Measurements from ENCODE around the gene JADE3. TPM values are rescaled to one million over a fixed set of nuclear protein-coding genes. Genes with fewer than 3 reads are reported as not detected.

JADE3 gene
- total RNA-seq, 4 donors from 2014 or later: 7.8 to 9.6 (median 8.5) TPM

DNA sequence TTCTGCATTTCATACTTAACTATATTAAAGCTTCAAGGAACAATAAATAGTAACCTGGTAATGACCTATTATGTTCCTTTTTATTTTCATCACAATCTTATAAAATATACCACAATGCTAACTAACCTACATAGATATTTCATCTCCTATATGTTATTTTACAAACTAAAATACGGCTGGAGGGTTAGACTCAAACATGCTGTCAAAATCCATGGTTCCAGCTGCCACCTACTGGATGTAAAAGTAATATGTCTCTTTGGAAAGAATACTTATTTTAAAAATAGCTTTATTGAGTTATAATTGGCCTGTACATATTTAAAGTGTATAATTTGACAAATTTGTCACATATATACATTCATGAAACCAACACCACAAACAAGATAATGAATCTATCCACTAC lies 181.0 kb downstream of the JADE3 start:
- Histone ChIP-seq H3K4me3 (no peak overlapping the region), H3K36me3 (no peaks in the 10 kb centered on the region), H3K27ac (replicated peaks in 1 of 4) (no peak overlapping the region), H3K27me3 (no peaks in the 10 kb centered on the region), H3K4me1 (no peaks in the 10 kb centered on the region), H3K9me3 (no peaks in the 10 kb centered on the region)
- DNase-seq (ENCODE audit: extremely low spot score): no peak
- TF ChIP-seq, protein P1, sequence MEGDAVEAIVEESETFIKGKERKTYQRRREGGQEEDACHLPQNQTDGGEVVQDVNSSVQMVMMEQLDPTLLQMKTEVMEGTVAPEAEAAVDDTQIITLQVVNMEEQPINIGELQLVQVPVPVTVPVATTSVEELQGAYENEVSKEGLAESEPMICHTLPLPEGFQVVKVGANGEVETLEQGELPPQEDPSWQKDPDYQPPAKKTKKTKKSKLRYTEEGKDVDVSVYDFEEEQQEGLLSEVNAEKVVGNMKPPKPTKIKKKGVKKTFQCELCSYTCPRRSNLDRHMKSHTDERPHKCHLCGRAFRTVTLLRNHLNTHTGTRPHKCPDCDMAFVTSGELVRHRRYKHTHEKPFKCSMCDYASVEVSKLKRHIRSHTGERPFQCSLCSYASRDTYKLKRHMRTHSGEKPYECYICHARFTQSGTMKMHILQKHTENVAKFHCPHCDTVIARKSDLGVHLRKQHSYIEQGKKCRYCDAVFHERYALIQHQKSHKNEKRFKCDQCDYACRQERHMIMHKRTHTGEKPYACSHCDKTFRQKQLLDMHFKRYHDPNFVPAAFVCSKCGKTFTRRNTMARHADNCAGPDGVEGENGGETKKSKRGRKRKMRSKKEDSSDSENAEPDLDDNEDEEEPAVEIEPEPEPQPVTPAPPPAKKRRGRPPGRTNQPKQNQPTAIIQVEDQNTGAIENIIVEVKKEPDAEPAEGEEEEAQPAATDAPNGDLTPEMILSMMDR (IDR thresholded peaks at IDR 0.05): peak; percentile 22 to 39 (median 23)
- no peak for TF ChIP-seq POLR2A (IDR thresholded peaks at IDR 0.05; ENCODE audit: low read depth)
- 16% methylated on average over 1 of the region's 1 CpG for WGBS
- intact Hi-C loops (cut with DNase I): no loop called here

DNA sequence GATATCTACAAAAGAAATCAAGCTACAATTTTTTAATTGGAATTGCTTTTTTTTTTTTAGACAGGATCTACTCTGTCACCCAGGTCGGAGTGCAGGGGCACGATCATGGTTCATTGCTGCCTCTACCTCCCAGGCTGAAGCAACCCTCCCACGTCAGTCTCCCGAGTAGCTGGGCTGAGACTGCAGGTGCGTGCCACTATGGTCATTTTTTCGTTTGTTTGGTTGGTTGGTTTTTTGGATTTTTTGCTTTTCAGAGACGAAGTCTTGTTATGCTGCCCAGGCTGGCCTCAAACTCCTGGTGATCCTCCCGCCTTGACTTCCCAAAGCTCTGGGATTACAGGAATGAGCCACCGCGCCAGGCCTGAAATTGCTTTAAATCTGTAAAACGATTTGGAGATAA lies 181.6 kb downstream of the JADE3 start:
- intact Hi-C loops (cut with DNase I): no loop called here
- 85% methylated on average over 11 of the region's 11 CpGs for WGBS
- no peaks in the 10 kb centered on the region for H3K4me1 ChIP-seq
- H3K27ac ChIP-seq (replicated peaks in 1 of 4): no peak overlapping the region
- no peaks in the 10 kb centered on the region for H3K9me3 ChIP-seq
- H3K27me3 ChIP-seq: no peaks in the 10 kb centered on the region
- H3K4me3 ChIP-seq: no peak overlapping the region
- TF ChIP-seq, protein P1 (IDR thresholded peaks at IDR 0.05): no peak
- no peak for TF ChIP-seq POLR2A (IDR thresholded peaks at IDR 0.05; ENCODE audit: low read depth)
- no peaks in the 10 kb centered on the region for H3K36me3 ChIP-seq
- DNase-seq (ENCODE audit: extremely low spot score): no peak

DNA sequence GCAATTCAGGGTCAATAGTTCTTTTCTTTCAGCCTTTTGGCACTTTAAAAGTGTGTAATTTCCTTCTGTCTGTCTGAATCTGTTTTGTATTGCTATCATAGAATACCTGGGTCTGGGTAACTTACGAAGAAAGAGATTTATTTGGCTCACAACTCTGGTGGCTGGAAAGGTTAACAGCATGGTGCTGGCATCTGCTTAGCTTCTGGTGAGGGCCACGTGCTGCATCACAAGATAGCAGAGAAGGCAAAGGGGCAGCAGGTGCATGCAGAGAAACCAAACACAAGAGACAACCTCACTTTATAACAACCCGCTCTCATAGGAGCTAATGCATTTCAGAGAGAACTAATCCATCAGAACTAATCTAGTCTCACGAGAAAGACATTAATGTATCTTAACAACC lies 184.8 kb downstream of the JADE3 start:
- Histone ChIP-seq H3K27ac (replicated peaks in 1 of 4) (no peak overlapping the region), H3K9me3 (no peaks in the 10 kb centered on the region), H3K27me3 (no peaks in the 10 kb centered on the region), H3K4me1 (no peaks in the 10 kb centered on the region), H3K36me3 (no peaks in the 10 kb centered on the region), H3K4me3 (no peak overlapping the region)
- TF ChIP-seq POLR2A (IDR thresholded peaks at IDR 0.05; ENCODE audit: low read depth): no peak
- TF ChIP-seq, protein P1 (IDR thresholded peaks at IDR 0.05): no peak
- 67% methylated on average over 4 of the region's 4 CpGs for WGBS
- intact Hi-C loops (cut with DNase I): no loop called here
- no peak for DNase-seq (ENCODE audit: extremely low spot score)

DNA sequence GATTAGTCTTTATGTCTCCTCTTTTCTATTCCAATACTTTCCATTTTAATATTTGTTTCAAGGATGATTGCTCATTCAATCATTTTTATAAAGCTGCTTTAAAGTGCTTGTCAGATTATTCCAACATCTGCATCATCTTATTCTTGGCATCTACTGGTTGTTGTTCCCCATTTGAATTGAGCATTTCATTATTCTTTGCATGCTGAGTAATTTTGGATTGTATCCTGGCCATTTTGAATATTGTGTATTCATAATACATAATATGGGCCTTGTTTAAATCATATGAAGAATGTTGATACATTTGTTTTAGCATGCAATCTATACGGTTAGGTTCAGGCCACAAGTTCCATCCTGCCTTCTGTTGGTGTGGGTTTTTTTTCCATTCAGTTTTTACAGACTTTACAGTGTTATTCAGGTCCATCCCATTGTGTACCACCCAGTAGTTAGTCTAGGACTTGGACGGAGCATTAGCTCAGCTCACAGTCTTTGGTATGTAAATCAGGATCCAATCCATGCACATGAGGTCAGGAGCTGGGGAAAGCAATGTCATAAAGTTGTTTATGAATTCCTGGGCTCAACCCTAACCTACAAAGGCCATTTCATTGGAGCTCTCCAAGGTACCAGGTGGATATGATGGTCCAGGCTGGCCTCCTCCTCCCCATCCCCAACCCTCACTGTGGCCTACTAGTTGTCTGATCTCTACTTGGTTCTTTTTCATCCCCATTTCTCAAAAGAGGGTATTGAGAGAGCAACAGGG lies 186.3 kb downstream of the JADE3 start:
- no peaks in the 10 kb centered on the region for H3K27me3 ChIP-seq
- WGBS: 89% methylated on average over 2 of the region's 2 CpGs
- H3K4me1 ChIP-seq: no peaks in the 10 kb centered on the region
- no peak overlapping the region for H3K27ac ChIP-seq (replicated peaks in 1 of 4)
- DNase-seq (ENCODE audit: extremely low spot score): no peak
- TF ChIP-seq, protein P1 (IDR thresholded peaks at IDR 0.05): no peak
- TF ChIP-seq POLR2A (IDR thresholded peaks at IDR 0.05; ENCODE audit: low read depth): no peak
- no peak overlapping the region for H3K4me3 ChIP-seq
- no peaks in the 10 kb centered on the region for H3K9me3 ChIP-seq
- intact Hi-C loops (cut with DNase I): no loop called here
- no peaks in the 10 kb centered on the region for H3K36me3 ChIP-seq

DNA sequence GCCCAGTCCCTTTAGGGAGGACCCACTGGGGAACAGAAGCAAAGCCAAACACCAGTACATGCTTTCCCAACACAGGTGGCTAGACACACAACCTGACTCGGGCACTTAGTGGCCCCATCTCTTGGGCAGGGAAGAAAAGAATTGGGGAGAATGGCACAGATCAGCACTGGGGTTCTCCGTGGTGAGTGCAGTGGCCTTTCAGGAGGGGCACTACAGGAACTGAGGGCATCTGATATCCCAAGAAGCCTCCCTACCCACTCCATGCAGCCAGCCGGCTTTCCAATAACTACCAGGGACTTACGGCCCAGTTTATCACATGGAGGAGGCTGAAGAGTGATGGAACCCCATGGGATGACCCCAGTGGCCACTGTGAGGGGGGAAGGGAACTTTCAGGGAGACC lies 189.0 kb downstream of the JADE3 start:
- H3K36me3 ChIP-seq: no peaks in the 10 kb centered on the region
- no peaks in the 10 kb centered on the region for H3K4me1 ChIP-seq
- H3K9me3 ChIP-seq: no peaks in the 10 kb centered on the region
- no peak for DNase-seq (ENCODE audit: extremely low spot score)
- no peak overlapping the region for H3K27ac ChIP-seq (replicated peaks in 1 of 4)
- no peak overlapping the region for H3K4me3 ChIP-seq
- WGBS: 83% methylated on average over 3 of the region's 4 CpGs
- intact Hi-C loops (cut with DNase I): no loop called here
- TF ChIP-seq, protein P1 (IDR thresholded peaks at IDR 0.05): no peak
- no peak for TF ChIP-seq EP300 (IDR thresholded peaks at IDR 0.05)
- TF ChIP-seq POLR2AphosphoS5 (IDR thresholded peaks at IDR 0.05): no peak
- no peak for TF ChIP-seq POLR2A (IDR thresholded peaks at IDR 0.05; ENCODE audit: low read depth)
- no peaks in the 10 kb centered on the region for H3K27me3 ChIP-seq

All from esophagus muscularis mucosa (tissue), 4 donors.